NCI-H2171 treated with DMSO at 0.1 percent for 48 hours (cell line): ENCODE measurements around the gene LRRC10B.

Experiments used
- DNase-seq: peaks from one replicate; lab custom pipeline; 2025; lab: John Stamatoyannopoulos, UW

LRRC10B gene

GRCh38 chr11:61486779-61487178, 21.8 kb upstream of the LRRC10B start:
- DNase-seq: no peak

DNA sequence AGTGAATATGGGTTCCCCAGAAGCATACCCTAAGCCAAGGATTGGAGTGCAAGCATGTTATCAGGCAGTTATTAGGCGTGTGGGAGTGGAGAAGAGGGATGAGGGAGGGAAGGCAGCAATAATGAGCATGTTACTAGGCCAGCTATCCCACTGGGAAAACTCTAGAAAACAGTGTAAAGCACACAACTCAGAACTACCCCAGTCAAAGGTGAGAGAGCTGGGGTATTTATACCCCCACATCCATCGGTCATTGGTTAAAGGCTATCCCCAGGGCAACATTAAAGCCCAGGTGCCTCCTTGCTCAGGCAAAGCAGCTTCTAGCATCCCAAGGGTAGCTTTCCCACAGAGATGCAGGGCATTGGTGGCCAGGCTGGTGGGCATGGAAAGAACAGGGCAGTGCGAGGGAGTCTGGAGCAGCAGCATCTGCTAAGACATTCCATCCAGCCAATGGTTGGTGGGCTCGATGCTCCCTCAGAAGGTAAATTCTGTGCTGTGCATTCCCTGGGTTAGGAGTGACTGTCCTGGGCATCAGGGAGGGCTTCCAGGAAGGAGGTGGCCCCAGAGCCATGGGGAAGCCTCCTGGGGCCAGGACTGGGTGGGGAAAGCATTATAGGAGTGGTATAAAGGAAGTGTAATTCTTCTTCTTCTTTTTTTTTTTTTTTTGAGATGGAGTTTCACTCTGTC, 21.1 kb upstream of the LRRC10B start:
- no peak for DNase-seq

- DNase-seq: no peak
Measured at GRCh38 chr11:61488651-61489291, 19.8 kb upstream of the LRRC10B start.

- DNase-seq: no peak
Measured at GRCh38 chr11:61489833-61490721, 18.5 kb upstream of the LRRC10B start.

GRCh38 chr11:61491736-61492395, 16.7 kb upstream of the LRRC10B start:
- no peak for DNase-seq

DNA sequence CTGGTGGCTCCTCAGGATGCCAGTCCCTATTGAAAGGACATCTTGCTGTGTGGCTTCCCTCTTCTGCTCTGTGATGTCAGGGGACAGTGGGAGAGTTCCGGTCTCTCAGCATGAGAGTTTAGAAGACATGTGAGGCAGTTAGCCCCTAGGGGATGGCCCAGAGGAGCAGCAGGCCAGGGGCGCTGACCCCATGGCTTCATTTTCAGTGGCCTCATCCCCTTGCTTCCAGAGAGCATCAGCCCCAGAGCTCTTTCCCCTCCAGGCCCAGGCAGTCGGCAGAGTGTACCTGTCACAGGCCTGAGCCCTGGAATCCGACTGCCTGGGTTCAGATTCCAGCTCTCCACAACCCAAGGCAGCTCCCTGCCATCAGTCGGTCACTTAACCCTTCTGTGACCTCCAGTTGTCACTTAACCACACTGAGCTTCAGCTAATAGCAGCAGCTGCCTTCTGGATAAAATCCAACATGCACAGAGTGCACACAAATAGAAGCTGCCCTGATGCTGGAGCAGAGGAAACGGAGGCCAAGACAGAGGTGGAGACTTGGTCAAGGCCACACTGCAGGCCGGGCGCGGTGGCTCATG, 14.1 kb upstream of the LRRC10B start:
- DNase-seq: peak; percentile 48

- DNase-seq: peak; percentile 98
Measured at GRCh38 chr11:61495801-61496601, 12.5 kb upstream of the LRRC10B start.

DNA sequence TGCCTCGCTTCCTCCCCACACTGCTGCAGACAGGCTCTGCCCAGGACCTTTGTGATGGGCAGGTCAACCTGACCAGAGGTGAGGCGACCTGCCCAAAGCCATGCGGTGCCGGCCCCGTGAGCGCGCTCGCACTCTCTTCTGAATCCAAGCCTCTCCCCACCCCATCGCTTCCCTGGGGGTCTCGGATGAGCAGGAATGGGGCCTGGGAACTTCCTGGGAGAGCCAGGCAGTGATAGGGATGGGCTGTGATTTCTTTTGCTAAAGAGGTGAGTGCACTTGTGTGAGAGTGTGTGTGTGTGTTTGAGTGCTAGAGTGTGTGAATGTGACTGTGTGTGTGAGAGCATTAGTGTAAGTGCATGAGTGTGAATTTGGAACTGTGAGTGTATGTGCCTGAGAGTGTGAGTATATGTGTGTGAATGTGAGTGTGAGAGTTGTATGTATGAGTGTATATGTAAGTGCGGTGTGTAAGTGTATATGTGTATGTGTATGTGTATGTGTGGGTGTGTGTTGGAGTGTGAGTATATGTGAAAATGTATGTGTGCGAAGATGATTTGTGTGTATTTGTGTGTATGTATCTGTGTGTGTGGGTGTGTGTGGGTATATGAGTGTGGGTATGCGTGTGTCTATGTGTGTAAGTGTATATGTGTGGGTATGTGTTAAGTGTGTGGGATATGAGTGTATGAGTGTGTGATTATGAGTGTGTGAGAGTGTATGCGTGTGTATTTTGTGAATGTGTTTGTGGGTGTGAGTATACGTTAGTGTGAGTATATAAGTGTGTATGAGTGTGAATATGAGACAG, 11.7 kb upstream of the LRRC10B start:
- peak; percentile 41 for DNase-seq

DNA sequence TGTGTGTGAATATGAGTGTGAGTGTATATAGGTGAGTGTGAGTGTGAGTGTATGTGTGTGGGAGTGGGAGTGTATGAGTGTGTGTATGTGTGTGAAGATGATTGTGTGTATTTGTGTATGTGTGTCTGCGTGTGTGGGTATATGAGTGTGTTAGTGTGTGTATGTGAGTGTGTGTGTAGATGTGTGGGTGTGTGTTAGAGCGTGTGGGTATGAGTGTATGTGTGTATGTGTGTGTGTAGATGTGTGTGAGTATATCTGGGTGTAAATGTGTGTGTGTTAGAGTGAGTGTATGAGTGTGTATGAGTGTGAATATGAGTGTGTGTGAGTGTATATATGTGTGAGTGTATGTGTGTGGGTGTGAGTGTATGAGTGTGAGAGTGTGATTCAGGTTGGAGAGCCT, 11.1 kb upstream of the LRRC10B start:
- no peak for DNase-seq

DNA sequence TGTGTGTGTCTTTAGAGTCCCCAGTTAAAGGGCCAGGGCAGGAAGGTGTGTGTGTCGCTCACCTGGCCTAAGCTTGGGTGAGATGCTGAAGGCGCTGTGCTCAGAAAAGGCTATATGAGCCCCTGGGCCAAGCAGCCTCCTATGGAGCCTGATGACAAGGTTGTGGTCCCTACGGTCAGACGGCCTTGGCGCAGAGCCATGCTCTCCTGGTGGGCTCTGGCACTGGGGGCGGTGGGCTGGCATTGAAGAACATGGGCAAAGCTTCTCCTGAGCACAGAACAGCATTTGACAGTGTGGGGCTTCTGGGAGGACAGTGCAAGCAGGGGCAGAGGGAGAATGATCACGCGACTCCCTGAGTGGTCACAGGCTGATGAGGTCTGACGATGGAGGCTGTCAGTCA, 10.7 kb upstream of the LRRC10B start:
- peak; percentile 9 for DNase-seq

DNA sequence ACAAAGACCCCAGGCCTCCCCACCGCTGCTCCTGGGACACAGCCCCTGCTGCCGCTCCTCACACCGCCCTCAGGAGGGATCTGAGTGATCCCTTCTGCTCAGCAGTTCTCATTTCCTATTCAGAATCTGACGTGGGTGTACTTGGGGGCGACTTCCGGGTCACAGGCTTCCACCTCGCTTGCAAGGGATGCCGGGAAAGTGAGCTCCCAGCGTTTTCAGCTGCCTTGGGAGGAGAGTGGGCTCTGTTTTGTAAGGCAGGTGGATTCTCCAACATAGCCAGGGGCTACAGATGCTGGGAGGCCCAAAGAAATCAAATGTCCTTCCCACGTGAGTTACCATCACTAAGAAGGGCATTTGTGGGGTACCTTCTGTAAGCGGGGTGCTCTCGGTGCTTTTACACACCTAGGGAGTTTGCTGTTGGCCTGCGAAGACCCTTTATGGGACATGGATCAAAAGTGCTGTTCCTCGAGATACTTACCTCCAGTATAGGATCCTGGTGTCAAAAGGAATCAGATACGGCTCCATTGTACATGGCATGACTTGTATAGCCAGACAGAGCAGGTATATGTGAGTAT, 9.7 kb upstream of the LRRC10B start:
- DNase-seq: no peak

DNA sequence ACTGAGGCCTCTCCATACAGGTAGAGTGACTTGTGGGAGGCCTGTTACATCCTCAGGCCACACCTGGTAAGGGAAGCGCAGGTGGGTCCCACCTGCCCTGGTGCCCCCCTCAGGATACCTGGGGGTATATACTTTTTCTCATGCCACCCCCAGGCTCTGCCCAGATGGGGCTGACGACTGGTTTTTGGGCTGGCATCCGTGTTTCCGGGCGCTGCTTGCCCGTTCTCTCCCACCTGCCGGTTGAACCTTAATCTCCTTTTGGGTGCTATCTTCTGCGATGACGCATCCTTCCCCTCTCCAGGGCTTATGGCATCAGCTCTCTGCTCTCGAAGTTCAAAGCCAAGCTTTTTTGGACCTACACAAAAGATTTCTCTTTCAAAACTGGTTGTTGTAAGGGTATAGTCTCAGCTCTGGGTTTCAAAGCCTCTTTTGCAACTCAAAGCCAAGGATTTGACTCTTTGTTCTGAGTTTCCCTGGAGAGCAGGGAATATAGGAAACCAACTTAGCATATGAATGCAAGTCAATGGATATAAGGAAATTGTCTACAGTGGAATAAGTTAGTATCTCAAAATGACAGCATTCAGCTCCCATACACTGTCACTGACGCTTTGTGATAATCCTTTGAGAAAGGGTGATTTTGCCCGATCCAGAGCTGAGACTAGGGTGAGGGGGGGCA, 8.6 kb upstream of the LRRC10B start:
- DNase-seq: no peak

- no peak for DNase-seq
Measured at GRCh38 chr11:61502522-61502921, 6.0 kb upstream of the LRRC10B start.

- no peak for DNase-seq
Measured at GRCh38 chr11:61503135-61503770, 5.3 kb upstream of the LRRC10B start.

GRCh38 chr11:61505106-61505505, 3.4 kb upstream of the LRRC10B start:
- DNase-seq: no peak

DNA sequence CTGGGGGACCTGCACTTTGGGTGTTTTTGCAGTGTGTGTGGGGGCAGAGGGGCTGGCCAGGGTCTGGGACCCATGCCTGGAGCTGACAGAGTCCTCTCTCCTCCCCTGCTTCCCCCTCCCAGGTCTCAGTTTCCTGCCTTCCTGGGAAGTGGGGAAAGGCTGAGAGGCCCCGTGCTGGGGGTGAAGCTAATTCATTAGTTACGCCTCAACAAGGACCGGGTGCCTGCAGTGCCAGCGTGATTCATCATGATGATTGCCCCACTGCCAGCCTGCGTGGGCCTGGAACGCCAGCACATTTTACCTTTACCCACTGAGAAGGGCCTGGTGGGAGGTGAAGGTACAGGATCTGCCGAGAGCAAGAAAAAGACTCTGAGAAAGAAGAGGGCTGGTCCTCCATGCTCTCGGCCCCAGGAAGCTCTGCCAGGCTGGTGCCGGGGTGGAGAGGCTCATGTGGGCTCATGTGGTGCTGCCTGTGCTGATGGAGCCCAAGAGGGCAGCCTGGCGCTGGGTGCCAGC, 2.9 kb upstream of the LRRC10B start:
- DNase-seq: peak; percentile 62

DNA sequence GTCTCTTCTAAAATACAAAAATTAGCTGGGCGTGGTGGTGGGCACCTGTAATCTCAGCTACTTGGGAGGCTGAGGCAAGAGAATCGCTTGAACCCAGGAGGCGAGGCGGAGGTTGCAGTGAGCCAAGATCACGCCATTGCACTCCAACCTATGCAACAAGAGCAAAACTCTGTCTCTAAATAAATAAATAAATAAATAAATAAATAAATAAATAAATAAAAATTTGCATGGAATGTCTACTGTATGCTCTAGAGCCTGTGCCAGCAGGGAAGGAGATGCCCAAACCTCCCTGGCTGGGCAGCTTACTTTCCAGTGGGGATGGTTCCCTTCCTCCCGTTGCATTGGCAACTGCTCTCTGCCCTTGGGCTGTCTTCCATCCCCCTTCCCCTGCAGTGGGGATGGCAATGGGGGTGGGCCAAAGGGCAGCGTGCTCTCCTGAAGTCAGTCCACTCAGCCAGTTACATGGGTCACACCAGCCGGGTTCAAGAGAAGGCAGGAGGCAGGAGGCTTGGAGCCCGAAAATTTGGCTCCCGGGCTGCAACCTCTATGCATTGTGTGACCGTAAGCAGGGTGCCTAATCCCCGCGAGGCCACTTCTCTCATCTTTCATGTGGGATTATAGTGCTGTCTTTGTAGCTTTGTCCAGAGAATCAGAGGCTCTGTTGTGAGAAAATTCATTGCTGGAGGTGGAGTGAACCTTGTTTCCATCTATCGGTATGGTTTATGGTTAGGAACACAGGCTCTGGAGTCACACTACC, 1.4 kb upstream of the LRRC10B start:
- no peak for DNase-seq
